ENCODE results near the gene GRID2. TPM values are rescaled to one million over a fixed set of nuclear protein-coding genes. Genes with fewer than 3 reads are reported as not detected.

Gene GRID2
- total and polyA plus RNA-seq, 9 of the 15 experiments (the other 6 are each of a cell fraction or from before 2014, with no cell fraction given): 0.04 TPM; not detected in 7

GRCh38 chr4:93116624-93117023, 812.9 kb downstream of the GRID2 start:
- Histone ChIP-seq H3K36me3 (ENCODE audit: control insufficient read depth, insufficient read depth, low read length) (no peaks in the 10 kb centered on the region), H3K9me1 (ENCODE audit: control insufficient read depth, insufficient read depth, low read length) (no peaks in the 10 kb centered on the region), H3K9ac (ENCODE audit: insufficient read depth in 1 of 2, low read depth in 2 of 2, low read length in 2 of 2) (no peak overlapping the region), H3K9me3 (replicated peaks; ENCODE audit: control insufficient read depth, insufficient read depth, low read depth, low read length) (no peaks in the 10 kb centered on the region), H3K27ac (ENCODE audit: extremely low read depth, low read depth, low read length) (no peak overlapping the region), H2AFZ (ENCODE audit: low read depth, low read length) (no peak overlapping the region), H3K79me2 (ENCODE audit: control insufficient read depth, insufficient read depth, low read length) (no peaks in the 10 kb centered on the region), H3K4me2 (ENCODE audit: insufficient read depth, low read length) (no peak overlapping the region), H3K4me3 (no peak overlapping the region), H3K4me1 (replicated peaks in 1 of 2; ENCODE audit: control insufficient read depth in 2 of 2, insufficient read depth in 2 of 2, low read length in 2 of 2) (no peaks in the 10 kb centered on the region), H4K20me1 (replicated peaks; ENCODE audit: control insufficient read depth, insufficient read depth, low read length) (no peaks in the 10 kb centered on the region), H3K27me3 (ENCODE audit: control insufficient read depth in 2 of 2, insufficient read depth in 2 of 2, low read length in 2 of 2) (no peaks in the 10 kb centered on the region)
- 0% methylated on average over 1 of the region's 1 CpG for WGBS (ENCODE audit: insufficient coverage, low coverage, missing lambda C conversion rate)
- no peak for FAIRE-seq
- CTCF ChIA-PET (ENCODE audit: low intra/inter-chr PET ratio): no interaction called here
- no peak for ATAC-seq
- TF ChIP-seq ZNF174 (CRISPR knock-in tag; IDR thresholded peaks at IDR 0.05) (no peak), TSC22D4 (tag; IDR thresholded peaks at IDR 0.05) (no peak), NEUROD1 (IDR thresholded peaks at IDR 0.05; ENCODE audit: borderline replicate concordance, low read depth, low read length, partially characterized antibody) (no peak), FUS (optimal IDR thresholded peaks at IDR 0.05; ENCODE audit: low read depth, low read length) (no peak), ZNF764 (CRISPR knock-in tag; IDR thresholded peaks at IDR 0.05; ENCODE audit: low read depth) (no peak), HDGF (IDR thresholded peaks at IDR 0.05) (no peak), CUX1 (CRISPR knock-in tag; IDR thresholded peaks at IDR 0.05) (no peak), JUND (IDR thresholded peaks at IDR 0.05; ENCODE audit: borderline replicate concordance, low read depth, low read length) (no peak), JUND (tag; IDR thresholded peaks at IDR 0.05; ENCODE audit: borderline replicate concordance, low read depth, low read length) (no peak), ZNF592 (IDR thresholded peaks at IDR 0.05) (no peak), YY1 (IDR thresholded peaks at IDR 0.05; ENCODE audit: borderline replicate concordance in 1 of 3, control insufficient read depth in 1 of 3, extremely low read depth in 1 of 3, insufficient read depth in 3 of 3, insufficient read length in 1 of 3, insufficient replicate concordance in 2 of 3, low read depth in 1 of 3, low read length in 2 of 3) (no peak), OTX1 (CRISPR knock-in tag; IDR thresholded peaks at IDR 0.05) (no peak), ZNF444 (CRISPR knock-in tag; IDR thresholded peaks at IDR 0.05) (no peak)
- no peak for DNase-seq (ENCODE audit: extremely low read depth in 1 of 4, low spot score in 3 of 4)
- intact Hi-C loops (cut with micrococcal nuclease): no loop called here
- in situ Hi-C loops (cut with MboI): no loop called here
- BruUV-seq (replicated peaks): no TSS peak
- POLR2A ChIA-PET: no interaction called here
